Neural cell (in vitro differentiated cells): ENCODE data around the gene MED22. TPM values are rescaled to one million over a fixed set of nuclear protein-coding genes. Genes with fewer than 3 reads are reported as not detected.

Source experiments
- H2AFZ ChIP-seq: fragments of 200-600, 300-800 bp; sonication (generic), shearing (Covaris generic); 2 replicates; pipeline ENCODE4 v1.6.0; 2014; ENCODE audit warnings: low read depth, mild to moderate bottlenecking, antibody characterized with exemption, low read length, moderate library complexity
- H3F3A ChIP-seq: fragments of 200-600 bp; shearing (Covaris generic); 2 replicates; pipeline ENCODE4 v1.6.1; 2016; ENCODE audit warnings: mild to moderate bottlenecking, moderate library complexity, mixed read lengths, antibody characterized with exemption, low read length; ENCODE audit not compliant: insufficient read depth, poor library complexity, severe bottlenecking
- H3K27ac ChIP-seq: fragments of 200-600, 300-800 bp; sonication (generic), shearing (Covaris generic); 2 replicates; pipeline ENCODE4 v1.5.1; 2014; ENCODE audit warnings: mild to moderate bottlenecking, low read length, moderate library complexity
- H3K27me3 ChIP-seq: fragments of 300-800, 200-600 bp; sonication (generic), shearing (Covaris generic); 2 replicates; pipeline ENCODE4 v1.6.0; 2014; ENCODE audit warnings: mild to moderate bottlenecking, low read depth, low read length, moderate library complexity; ENCODE audit not compliant: insufficient read depth
- H3K36me3 ChIP-seq: fragments of 300-800, 200-600 bp; sonication (generic), shearing (Covaris generic); 2 replicates; pipeline ENCODE4 v1.5.1; 2014; ENCODE audit warnings: mild to moderate bottlenecking, antibody characterized with exemption, low read length, moderate library complexity; ENCODE audit not compliant: insufficient read depth
- H3K4me2 ChIP-seq: fragments of 300-800, 200-600 bp; sonication (generic), shearing (Covaris generic); 2 replicates; pipeline ENCODE4 v1.6.0; 2014; ENCODE audit warnings: mild to moderate bottlenecking, low read length
- H3K4me3 ChIP-seq: fragments of 300-800, 200-600 bp; sonication (generic), shearing (Covaris generic); 2 replicates; pipeline ENCODE4 v1.5.1; 2014; ENCODE audit warnings: mild to moderate bottlenecking, low read length, moderate library complexity
- H3K79me2 ChIP-seq: fragments of 200-600 bp; shearing (Covaris generic); replicated peaks from 2 replicates; pipeline ENCODE4 v1.6.0; 2014; ENCODE audit warnings: mild to moderate bottlenecking, low read length, moderate library complexity; ENCODE audit not compliant: insufficient read depth
- H3K9ac ChIP-seq: fragments of 300-800, 200-600 bp; sonication (generic), shearing (Covaris generic); 2 replicates; pipeline ENCODE4 v1.6.1; 2016; ENCODE audit warnings: mild to moderate bottlenecking, low read length, mixed read lengths
- H3K9me2 ChIP-seq: fragments of 200-600 bp; shearing (Covaris generic); 2 replicates; pipeline ENCODE4 v1.6.1; 2016; ENCODE audit warnings: mild to moderate bottlenecking, low read length, mixed read lengths; ENCODE audit not compliant: insufficient read depth
- H3K9me3 ChIP-seq: fragments of 200-600, 300-800 bp; sonication (generic), shearing (Covaris generic); 2 replicates; pipeline ENCODE4 v1.6.1; 2016; ENCODE audit warnings: mild to moderate bottlenecking, mixed run types, low read length, moderate library complexity, mixed read lengths
- H4K20me1 ChIP-seq: fragments of 200-600 bp; shearing (Covaris generic); 2 replicates; pipeline ENCODE4 v1.6.1; 2016; ENCODE audit warnings: mild to moderate bottlenecking, mixed run types; ENCODE audit not compliant: insufficient read depth
- CTCF ChIP-seq: fragments of 450-650 bp; IDR thresholded peaks from 2 replicates; pipeline ENCODE4 v1.5.1; 2014; ENCODE audit warnings: antibody characterized with exemption, mild to moderate bottlenecking, moderate library complexity; ENCODE audit not compliant: poor library complexity, severe bottlenecking
- EP300 ChIP-seq: fragments of 450-650 bp; conservative IDR thresholded peaks from 2 replicates; pipeline ENCODE4 v1.6.1; 2014; ENCODE audit warnings: antibody characterized with exemption, mild to moderate bottlenecking, moderate library complexity; ENCODE audit not compliant: poor library complexity, severe bottlenecking
- EZH2 ChIP-seq: fragments of 200-600, 300-800 bp; shearing (Covaris generic), sonication (generic); IDR thresholded peaks from 2 replicates; pipeline ENCODE4 v1.6.1; 2014; ENCODE audit warnings: antibody characterized with exemption, low read length, borderline replicate concordance, mild to moderate bottlenecking; ENCODE audit not compliant: insufficient read depth, poor library complexity, severe bottlenecking
- MXI1 ChIP-seq: fragments of 450-650 bp; conservative IDR thresholded peaks from 2 replicates; pipeline ENCODE4 v1.6.1; 2014; ENCODE audit warnings: antibody characterized with exemption, mild to moderate bottlenecking; ENCODE audit not compliant: poor library complexity, severe bottlenecking
- POLR2AphosphoS5 ChIP-seq: IDR thresholded peaks from 2 replicates; pipeline ENCODE4 v1.6.1; 2012
- RAD21 ChIP-seq: fragments of 450-650 bp; conservative IDR thresholded peaks from 2 replicates; pipeline ENCODE4 v1.6.1; 2014; ENCODE audit warnings: antibody characterized with exemption, mild to moderate bottlenecking, moderate library complexity
- REST ChIP-seq: IDR thresholded peaks from 2 replicates; pipeline ENCODE4 v1.6.1; 2012; ENCODE audit warnings: borderline replicate concordance
- SMC3 ChIP-seq: fragments of 450-650 bp; conservative IDR thresholded peaks from 2 replicates; pipeline ENCODE4 v1.6.1; 2014; ENCODE audit warnings: antibody characterized with exemption, mild to moderate bottlenecking, moderate library complexity; ENCODE audit not compliant: poor library complexity
- TAF1 ChIP-seq: IDR thresholded peaks from 2 replicates; pipeline ENCODE4 v1.6.1; 2012; ENCODE audit warnings: low read depth
- polyA plus RNA-seq: library from polyadenylated mRNA; depleted of rRNA; stranded (reverse); fragments of >200 nt; gene quantifications from 2 replicates; pipeline ENCODE4 v1.2.3, GENCODE V29; 2014

Gene MED22
- polyA plus RNA-seq, 1 donor from 2014 or later: 57.5 TPM

- H3K4me2 ChIP-seq: no peak overlapping the region
Measured at GRCh38 chr9:133368249-133368881, 20.4 kb upstream of the MED22 start.

GRCh38 chr9:133367778-133368177 lies 19.8 kb upstream of the MED22 start:
- Histone ChIP-seq H3K27ac (no peak overlapping the region), H4K20me1 (no peaks in the 10 kb centered on the region), H3K9ac (no peak overlapping the region), H3F3A (no peaks in the 10 kb centered on the region), H2AFZ (no peak overlapping the region), H3K4me3 (peak overlapping the region; percentile 38), H3K9me3 (no peaks in the 10 kb centered on the region), H3K4me2 (no peak overlapping the region), H3K79me2 (peaks cover 28% of the 10 kb centered on the region), H3K9me2 (no peaks in the 10 kb centered on the region), H3K36me3 (no peaks in the 10 kb centered on the region), H3K27me3 (no peaks in the 10 kb centered on the region)
- TF ChIP-seq POLR2AphosphoS5 (no peak), MXI1 (no peak), RAD21 (no peak)

More at GRCh38 chr9:133368249-133368881, 20.4 kb upstream of the MED22 start:
- no peaks in the 10 kb centered on the region for H4K20me1 ChIP-seq
- H3K9ac ChIP-seq: peak overlapping the region; percentile 16
- peaks cover 33% of the 10 kb centered on the region for H3K79me2 ChIP-seq
- TF ChIP-seq REST (no peak), RAD21 (no peak), SMC3 (no peak), TAF1 (no peak), EZH2 (no peak), MXI1 (peak; percentile 18), EP300 (peak; percentile 63), CTCF (no peak), POLR2AphosphoS5 (peak; percentile 60)
- no peaks in the 10 kb centered on the region for H3K27me3 ChIP-seq
- H2AFZ ChIP-seq: no peak overlapping the region
- no peaks in the 10 kb centered on the region for H3F3A ChIP-seq
- peak overlapping the region; percentile 38 for H3K4me3 ChIP-seq
- no peaks in the 10 kb centered on the region for H3K9me2 ChIP-seq
- H3K36me3 ChIP-seq: no peaks in the 10 kb centered on the region
- H3K27ac ChIP-seq: no peak overlapping the region
- no peaks in the 10 kb centered on the region for H3K9me3 ChIP-seq
